ENCODE data around the gene CSF3R. TPM values are rescaled to one million over a fixed set of nuclear protein-coding genes. Genes with fewer than 3 reads are reported as not detected.

CSF3R gene
- total RNA-seq, 2 donors from 2014 or later: 3.4 to 9.3 TPM

- no peak for DNase-seq (ENCODE audit: low spot score)
- Histone ChIP-seq H3K9me3 (no peaks in the 10 kb centered on the region), H3K36me3 (peaks cover 12% of the 10 kb centered on the region), H3K27me3 (no peaks in the 10 kb centered on the region), H3K4me1 (peaks cover 0 to 21% of the 10 kb centered on the region in 2 donors), H3K4me3 (no peak overlapping the region), H3K27ac (peak overlapping the region in 1 of 2 donors; percentile 3)
- TF ChIP-seq CTCF (IDR thresholded peaks at IDR 0.05): no peak
These were observed 63.1 kb downstream of the CSF3R start for GRCh38 chr1:36419569-36419968.

GRCh38 chr1:36419140-36419539, 63.6 kb downstream of the CSF3R start:
- DNase-seq (ENCODE audit: low spot score): no peak
- Histone ChIP-seq H3K4me1 (peaks cover 0 to 21% of the 10 kb centered on the region in 2 donors), H3K4me3 (no peak overlapping the region), H3K9me3 (no peaks in the 10 kb centered on the region), H3K27me3 (no peaks in the 10 kb centered on the region), H3K27ac (peak overlapping the region in 1 of 2 donors; percentile 3), H3K36me3 (peaks cover 12% of the 10 kb centered on the region)
- no peak for TF ChIP-seq CTCF (IDR thresholded peaks at IDR 0.05)

GRCh38 chr1:36417931-36418330, 64.8 kb downstream of the CSF3R start:
- Histone ChIP-seq H3K9me3 (no peaks in the 10 kb centered on the region), H3K27me3 (no peaks in the 10 kb centered on the region), H3K36me3 (peaks cover 12% of the 10 kb centered on the region), H3K4me1 (peaks cover 0 to 21% of the 10 kb centered on the region in 2 donors), H3K27ac (no peak overlapping the region), H3K4me3 (no peak overlapping the region)
- TF ChIP-seq CTCF (IDR thresholded peaks at IDR 0.05): no peak
- DNase-seq (ENCODE audit: low spot score): no peak

Other genes starting within 250 kb of the CSF3R start
- 1 to 10 TPM; 1.2 to 1.4 TPM for gene SH3D21, start 176.5 kb downstream of the CSF3R start, total RNA-seq
- 10 to 100 TPM; 24.6 to 45.8 TPM for gene EVA1B, start 159.3 kb downstream of the CSF3R start, total RNA-seq
- 10 to 100 TPM; 50.5 to 74.7 TPM for gene STK40, start 97.0 kb downstream of the CSF3R start, total RNA-seq
- gene LSM10, start 85.0 kb downstream of the CSF3R start, total RNA-seq: 10 to 100 TPM; 55.3 to 59.9 TPM
- 1 to 10 TPM; 4.9 to 7.9 TPM for gene OSCP1, start 32.5 kb downstream of the CSF3R start, total RNA-seq
- 10 to 100 TPM; 81.4 to 93.4 TPM for gene MRPS15, start 18.5 kb downstream of the CSF3R start, total RNA-seq

Measured in right atrium auricular region (tissue), 2 donors.